Vagina (tissue), 2 donors: Measurements from ENCODE around the gene TNIP1.

Experiments
- POLR2A ChIP-seq, 2 donors: fragments of 450-650 bp; IDR thresholded peaks; one replicate each; pipeline ENCODE4 v1.6.1; 2017; ENCODE audit warnings: antibody characterized with exemption in 2 of 2, mild to moderate bottlenecking in 2 of 2, moderate library complexity in 2 of 2
- POLR2AphosphoS5 ChIP-seq, 2 donors: sonication (generic); formaldehyde crosslinking; IDR thresholded peaks; one replicate each; pipeline ENCODE4 v1.9.0; 2017; ENCODE audit warnings: antibody characterized with exemption in 2 of 2, mild to moderate bottlenecking in 2 of 2, low read depth in 1 of 2; ENCODE audit not compliant: insufficient read depth in 1 of 2
- TF ChIP-seq, protein P1 (sequence below), 3 experiments: fragments of 450-650 bp in 2 of 3; fragments of 200-600 bp in 1 of 3; sonication (generic) in 1 of 3; IDR thresholded peaks; one replicate each; pipeline ENCODE4 v1.5.1; 2017 to 2019; ENCODE audit warnings: antibody characterized with exemption in 3 of 3, mild to moderate bottlenecking in 2 of 3, moderate library complexity in 2 of 3

DNA sequence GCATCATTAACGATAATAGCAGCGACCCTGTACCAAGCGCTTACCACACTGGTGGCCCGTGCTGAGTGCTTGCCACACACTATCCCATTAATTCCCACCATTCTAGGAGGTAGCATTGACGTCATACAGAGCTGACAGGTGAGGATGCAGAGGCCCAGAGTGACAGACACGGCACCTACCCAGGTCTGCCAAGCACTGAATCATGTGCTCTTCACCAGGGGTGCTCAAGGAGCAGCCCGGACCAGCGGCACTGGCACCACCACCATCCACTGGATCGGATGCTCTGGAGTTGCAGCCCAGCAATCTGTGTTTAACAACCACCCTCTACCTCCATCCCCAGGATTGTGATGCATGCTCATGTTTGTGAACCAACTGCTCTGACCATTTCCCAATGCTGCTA, 3.4 kb downstream of the TNIP1 start:
- TF ChIP-seq, protein P1, sequence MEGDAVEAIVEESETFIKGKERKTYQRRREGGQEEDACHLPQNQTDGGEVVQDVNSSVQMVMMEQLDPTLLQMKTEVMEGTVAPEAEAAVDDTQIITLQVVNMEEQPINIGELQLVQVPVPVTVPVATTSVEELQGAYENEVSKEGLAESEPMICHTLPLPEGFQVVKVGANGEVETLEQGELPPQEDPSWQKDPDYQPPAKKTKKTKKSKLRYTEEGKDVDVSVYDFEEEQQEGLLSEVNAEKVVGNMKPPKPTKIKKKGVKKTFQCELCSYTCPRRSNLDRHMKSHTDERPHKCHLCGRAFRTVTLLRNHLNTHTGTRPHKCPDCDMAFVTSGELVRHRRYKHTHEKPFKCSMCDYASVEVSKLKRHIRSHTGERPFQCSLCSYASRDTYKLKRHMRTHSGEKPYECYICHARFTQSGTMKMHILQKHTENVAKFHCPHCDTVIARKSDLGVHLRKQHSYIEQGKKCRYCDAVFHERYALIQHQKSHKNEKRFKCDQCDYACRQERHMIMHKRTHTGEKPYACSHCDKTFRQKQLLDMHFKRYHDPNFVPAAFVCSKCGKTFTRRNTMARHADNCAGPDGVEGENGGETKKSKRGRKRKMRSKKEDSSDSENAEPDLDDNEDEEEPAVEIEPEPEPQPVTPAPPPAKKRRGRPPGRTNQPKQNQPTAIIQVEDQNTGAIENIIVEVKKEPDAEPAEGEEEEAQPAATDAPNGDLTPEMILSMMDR (IDR thresholded peaks at IDR 0.05) = no peak
- TF ChIP-seq POLR2A (IDR thresholded peaks at IDR 0.05) (no peak), POLR2AphosphoS5 (IDR thresholded peaks at IDR 0.05; ENCODE audit: insufficient read depth in 1 of 2, low read depth in 1 of 2) (no peak)
